Effector memory CD8-positive, alpha-beta T cell (primary cell): ENCODE results near the gene KBTBD6.
"Not testable (repeated sequence)": the region's sequence is repeated elsewhere in the genome, so short reads cannot be mapped to it uniquely, and the experiment has no call there.

Experiments
- ATAC-seq: fragments of 150-1000 bp; cut with Tn5 transposase; replicated peaks from 2 replicates; pipeline ENCODE4 v1.10.0; 2021; ENCODE audit warnings: mild to moderate bottlenecking, moderate library complexity
- DNase-seq, 3 experiments: peaks; one replicate each; pipeline ENCODE4 v3.0.0; 2021
- H3K27ac Mint-ChIP-seq, 2 donors: one replicate each; pipeline ENCODE4 v1.8.0; 2022; ENCODE audit warnings: mild to moderate bottlenecking in 2 of 2, mixed read lengths in 2 of 2, moderate library complexity in 2 of 2
- H3K27me3 Mint-ChIP-seq, 2 donors: one replicate each; pipeline ENCODE4 v1.8.0; 2022; ENCODE audit warnings: mixed read lengths in 2 of 2
- H3K36me3 Mint-ChIP-seq: one replicate; pipeline ENCODE4 v1.8.0; 2022; ENCODE audit warnings: mild to moderate bottlenecking, moderate library complexity, mixed read lengths; ENCODE audit not compliant: insufficient read depth
- H3K4me1 Mint-ChIP-seq, 2 donors: one replicate each; pipeline ENCODE4 v1.8.0; 2022; ENCODE audit warnings: low read depth in 2 of 2, mixed read lengths in 2 of 2
- H3K4me3 Mint-ChIP-seq, 2 donors: one replicate each; pipeline ENCODE4 v1.8.0; 2022; ENCODE audit warnings: mild to moderate bottlenecking in 2 of 2, mixed read lengths in 2 of 2, moderate library complexity in 2 of 2
- H3K9me3 Mint-ChIP-seq, 2 donors: one replicate each; pipeline ENCODE4 v1.8.0; 2022; ENCODE audit warnings: mixed read lengths in 2 of 2
- total RNA-seq, 9 experiments: gene quantifications; one replicate each; lab custom pipeline; 2026; lab: John Stamatoyannopoulos, UW

KBTBD6 gene
- 7.8 to 19.6 (median 10.2) reads per million in 9 experiments for total RNA-seq

- H3K4me1 Mint-ChIP-seq, result peaks cover 35 to 50% of the 10 kb centered on the region in 2 donors
- no peaks in the 10 kb centered on the region for H3K27me3 Mint-ChIP-seq
- peak; percentile 96 for ATAC-seq
- H3K4me3 Mint-ChIP-seq, result peak within 1 kb of the TSS; percentile 96 to 97
- H3K9me3 Mint-ChIP-seq, result no peaks in the 10 kb centered on the region
- H3K36me3 Mint-ChIP-seq, result peaks cover 9% of the 10 kb centered on the region
- H3K27ac Mint-ChIP-seq, result peak within 1 kb of the TSS; percentile 92 to 95
- DNase-seq, result peak; percentile 85 to 89 (median 85)
Measured at GRCh38 chr13:41132512-41133152, at the start of gene KBTBD6. Gene KBTBD6, minus strand, starts transcription at chr13:41132802. Its CDS starts 291 bp downstream, at chr13:41132511.

GRCh38 chr13:41182231-41182630 is 49.6 kb upstream of the KBTBD6 start:
- no peaks in the 10 kb centered on the region for H3K36me3 Mint-ChIP-seq
- DNase-seq, result no peak
- H3K4me1 Mint-ChIP-seq, result no peaks in the 10 kb centered on the region
- H3K4me3 Mint-ChIP-seq, result no peak overlapping the region
- H3K27me3 Mint-ChIP-seq, result no peaks in the 10 kb centered on the region
- ATAC-seq, result no peak
- H3K27ac Mint-ChIP-seq, result no peak overlapping the region
- no peaks in the 10 kb centered on the region for H3K9me3 Mint-ChIP-seq

- no peak overlapping the region for H3K4me3 Mint-ChIP-seq
- DNase-seq (no peak), ATAC-seq (no peak)
- H3K27me3 Mint-ChIP-seq, result no peaks in the 10 kb centered on the region
- peaks cover 0 to under 1% of the 10 kb centered on the region in 2 donors for H3K9me3 Mint-ChIP-seq
- no peaks in the 10 kb centered on the region for H3K36me3 Mint-ChIP-seq
- H3K27ac Mint-ChIP-seq, result no peak overlapping the region
- no peaks in the 10 kb centered on the region for H3K4me1 Mint-ChIP-seq
Measured at GRCh38 chr13:41179593-41180250, 47.1 kb upstream of the KBTBD6 start.

GRCh38 chr13:41178040-41178439 is 45.4 kb upstream of the KBTBD6 start:
- Mint-ChIP-seq H3K27me3 (no peaks in the 10 kb centered on the region), H3K4me1 (no peaks in the 10 kb centered on the region), H3K4me3 (no peak overlapping the region), H3K9me3 (peaks cover 0 to 2% of the 10 kb centered on the region in 2 donors), H3K36me3 (no peaks in the 10 kb centered on the region), H3K27ac (no peak overlapping the region)
- no peak for ATAC-seq
- no peak for DNase-seq

GRCh38 chr13:41177616-41178015 is 45.0 kb upstream of the KBTBD6 start:
- Mint-ChIP-seq H3K27ac (no peak overlapping the region), H3K27me3 (no peaks in the 10 kb centered on the region)

GRCh38 chr13:41175576-41175975 is 43.0 kb upstream of the KBTBD6 start:
- not testable (repeated sequence) for ATAC-seq, H3K27me3 Mint-ChIP-seq, DNase-seq, H3K9me3 Mint-ChIP-seq, H3K4me3 Mint-ChIP-seq, H3K4me1 Mint-ChIP-seq, H3K27ac Mint-ChIP-seq, H3K36me3 Mint-ChIP-seq

More at GRCh38 chr13:41177616-41178015, 45.0 kb upstream of the KBTBD6 start:
- Mint-ChIP-seq H3K9me3 (peaks cover 0 to 2% of the 10 kb centered on the region in 2 donors), H3K4me3 (no peak overlapping the region), H3K4me1 (peaks cover 0 to 3% of the 10 kb centered on the region in 2 donors), H3K36me3 (no peaks in the 10 kb centered on the region)
- DNase-seq (no peak), ATAC-seq (no peak)

GRCh38 chr13:41162151-41162550 is 29.5 kb upstream of the KBTBD6 start:
- ATAC-seq (no peak), DNase-seq (no peak)
- H3K36me3 Mint-ChIP-seq, result peaks cover 4% of the 10 kb centered on the region
- H3K4me3 Mint-ChIP-seq, result no peak overlapping the region
- peak overlapping the region in 1 of 2 donors; percentile 6 for H3K27ac Mint-ChIP-seq
- H3K27me3 Mint-ChIP-seq, result no peaks in the 10 kb centered on the region
- peaks cover 0 to 5% of the 10 kb centered on the region in 2 donors for H3K9me3 Mint-ChIP-seq
- peaks cover 1 to 3% of the 10 kb centered on the region in 2 donors for H3K4me1 Mint-ChIP-seq

GRCh38 chr13:41159174-41159573 is 26.6 kb upstream of the KBTBD6 start:
- H3K27ac Mint-ChIP-seq, result peak overlapping the region; percentile 35 to 63
- H3K4me1 Mint-ChIP-seq, result peaks cover 1 to 3% of the 10 kb centered on the region in 2 donors
- ATAC-seq, result no peak
- DNase-seq, result no peak
- H3K4me3 Mint-ChIP-seq, result no peak overlapping the region
- H3K36me3 Mint-ChIP-seq, result peaks cover 4% of the 10 kb centered on the region
- H3K9me3 Mint-ChIP-seq, result peaks cover 0 to 5% of the 10 kb centered on the region in 2 donors
- no peaks in the 10 kb centered on the region for H3K27me3 Mint-ChIP-seq

- Mint-ChIP-seq H3K27me3 (no peaks in the 10 kb centered on the region), H3K27ac (no peak overlapping the region), H3K9me3 (peaks cover under 1 to 4% of the 10 kb centered on the region in 2 donors), H3K36me3 (peaks cover 4% of the 10 kb centered on the region), H3K4me1 (peaks cover 1 to 3% of the 10 kb centered on the region in 2 donors), H3K4me3 (no peak overlapping the region)
- ATAC-seq (no peak), DNase-seq (no peak)
Measured at GRCh38 chr13:41157048-41157717, 24.6 kb upstream of the KBTBD6 start.

- peaks cover 1 to 3% of the 10 kb centered on the region in 2 donors for H3K4me1 Mint-ChIP-seq
- H3K9me3 Mint-ChIP-seq, result peaks cover 6 to 9% of the 10 kb centered on the region in 2 donors
- H3K4me3 Mint-ChIP-seq, result no peak overlapping the region
- no peak overlapping the region for H3K27ac Mint-ChIP-seq
- DNase-seq (no peak), ATAC-seq (no peak)
- H3K27me3 Mint-ChIP-seq, result no peaks in the 10 kb centered on the region
- H3K36me3 Mint-ChIP-seq, result peaks cover 4% of the 10 kb centered on the region
Measured at GRCh38 chr13:41156620-41157019, 24.0 kb upstream of the KBTBD6 start.

- Mint-ChIP-seq H3K36me3 (peaks cover 4% of the 10 kb centered on the region), H3K27me3 (no peaks in the 10 kb centered on the region), H3K27ac (no peak overlapping the region), H3K9me3 (peaks cover 9 to 23% of the 10 kb centered on the region in 2 donors), H3K4me1 (peaks cover under 1 to 1% of the 10 kb centered on the region in 2 donors), H3K4me3 (no peak overlapping the region)
- DNase-seq, result no peak
- ATAC-seq, result no peak
Measured at GRCh38 chr13:41154042-41154441, 21.4 kb upstream of the KBTBD6 start.

- H3K9me3 Mint-ChIP-seq, result peaks cover 12 to 38% of the 10 kb centered on the region in 2 donors
- H3K27me3 Mint-ChIP-seq, result no peaks in the 10 kb centered on the region
- peaks cover 3% of the 10 kb centered on the region for H3K36me3 Mint-ChIP-seq
- ATAC-seq, result no peak
- no peak overlapping the region for H3K27ac Mint-ChIP-seq
- H3K4me3 Mint-ChIP-seq, result no peak overlapping the region
- DNase-seq, result no peak
- H3K4me1 Mint-ChIP-seq, result no peaks in the 10 kb centered on the region
Measured at GRCh38 chr13:41152005-41152404, 19.4 kb upstream of the KBTBD6 start.

- DNase-seq, result no peak
- ATAC-seq, result no peak
- Mint-ChIP-seq H3K4me3 (no peak overlapping the region), H3K27me3 (no peaks in the 10 kb centered on the region), H3K36me3 (peaks cover 3% of the 10 kb centered on the region), H3K9me3 (peaks cover 12 to 38% of the 10 kb centered on the region in 2 donors), H3K27ac (no peak overlapping the region), H3K4me1 (no peaks in the 10 kb centered on the region)
Measured at GRCh38 chr13:41150058-41150457, 17.5 kb upstream of the KBTBD6 start.
